ENCODE results near the gene BACH2. TPM values are rescaled to one million over a fixed set of nuclear protein-coding genes. Genes with fewer than 3 reads are reported as not detected.

Gene BACH2
- total RNA-seq, 1 donor from 2014 or later = 88.8 TPM

GRCh38 chr6:90268178-90268577 lies 28.5 kb downstream of the BACH2 start:
- DNase-seq (ENCODE audit: low spot score) = no peak
- Mint-ChIP-seq H3K27ac (peak overlapping the region; percentile 73), H3K9me3 (peaks cover 11% of the 10 kb centered on the region), H3K4me3 (ENCODE audit: low read depth) (peak overlapping the region; percentile 43), H3K27me3 (ENCODE audit: low read depth) (no peaks in the 10 kb centered on the region), H3K4me1 (ENCODE audit: low read depth) (peaks cover 84% of the 10 kb centered on the region), H3K36me3 (ENCODE audit: low read depth) (peaks cover 87% of the 10 kb centered on the region)
- intact Hi-C loops (cut with micrococcal nuclease) = loop anchor here (2.0 kb wide), 1 partner anchor 17 kb away; no protein-coding TSS in a partner anchor

- no peak for DNase-seq (ENCODE audit: low spot score)
- intact Hi-C loops (cut with micrococcal nuclease) = no loop called here
- H3K27me3 Mint-ChIP-seq (ENCODE audit: low read depth) = no peaks in the 10 kb centered on the region
- H3K36me3 Mint-ChIP-seq (ENCODE audit: low read depth) = peaks cover 90% of the 10 kb centered on the region
- H3K4me3 Mint-ChIP-seq (ENCODE audit: low read depth) = peak overlapping the region; percentile 27
- H3K9me3 Mint-ChIP-seq = peaks cover 11% of the 10 kb centered on the region
- H3K4me1 Mint-ChIP-seq (ENCODE audit: low read depth) = peaks cover 82% of the 10 kb centered on the region
- peak overlapping the region; percentile 71 for H3K27ac Mint-ChIP-seq
Measured at GRCh38 chr6:90266905-90267621, 29.6 kb downstream of the BACH2 start.

GRCh38 chr6:90264561-90264960 lies 32.1 kb downstream of the BACH2 start:
- H3K36me3 Mint-ChIP-seq (ENCODE audit: low read depth) = peaks cover 93% of the 10 kb centered on the region
- H3K4me3 Mint-ChIP-seq (ENCODE audit: low read depth) = no peak overlapping the region
- peak overlapping the region; percentile 42 for H3K27ac Mint-ChIP-seq
- H3K4me1 Mint-ChIP-seq (ENCODE audit: low read depth) = peaks cover 79% of the 10 kb centered on the region
- intact Hi-C loops (cut with micrococcal nuclease) = no loop called here
- DNase-seq (ENCODE audit: low spot score) = no peak
- H3K9me3 Mint-ChIP-seq = peaks cover 6% of the 10 kb centered on the region
- no peaks in the 10 kb centered on the region for H3K27me3 Mint-ChIP-seq (ENCODE audit: low read depth)

- no peak for DNase-seq (ENCODE audit: low spot score)
- H3K4me1 Mint-ChIP-seq (ENCODE audit: low read depth) = peaks cover 75% of the 10 kb centered on the region
- intact Hi-C loops (cut with micrococcal nuclease) = no loop called here
- no peak overlapping the region for H3K4me3 Mint-ChIP-seq (ENCODE audit: low read depth)
- no peaks in the 10 kb centered on the region for H3K27me3 Mint-ChIP-seq (ENCODE audit: low read depth)
- H3K27ac Mint-ChIP-seq = no peak overlapping the region
- H3K36me3 Mint-ChIP-seq (ENCODE audit: low read depth) = peaks cover 94% of the 10 kb centered on the region
- H3K9me3 Mint-ChIP-seq = peaks cover 11% of the 10 kb centered on the region
Measured at GRCh38 chr6:90263633-90264032, 33.0 kb downstream of the BACH2 start.

GRCh38 chr6:90261801-90262200 lies 34.8 kb downstream of the BACH2 start:
- H3K4me1 Mint-ChIP-seq (ENCODE audit: low read depth) = peaks cover 73% of the 10 kb centered on the region
- no peak overlapping the region for H3K27ac Mint-ChIP-seq
- no peaks in the 10 kb centered on the region for H3K27me3 Mint-ChIP-seq (ENCODE audit: low read depth)
- DNase-seq (ENCODE audit: low spot score) = no peak
- peaks cover 92% of the 10 kb centered on the region for H3K36me3 Mint-ChIP-seq (ENCODE audit: low read depth)
- peaks cover 18% of the 10 kb centered on the region for H3K9me3 Mint-ChIP-seq
- no peak overlapping the region for H3K4me3 Mint-ChIP-seq (ENCODE audit: low read depth)
- intact Hi-C loops (cut with micrococcal nuclease) = no loop called here

- Mint-ChIP-seq H3K27ac (peak overlapping the region; percentile 90), H3K9me3 (peaks cover 35% of the 10 kb centered on the region), H3K4me1 (ENCODE audit: low read depth) (peaks cover 68% of the 10 kb centered on the region), H3K36me3 (ENCODE audit: low read depth) (peaks cover 89% of the 10 kb centered on the region), H3K4me3 (ENCODE audit: low read depth) (no peak overlapping the region), H3K27me3 (ENCODE audit: low read depth) (no peaks in the 10 kb centered on the region)
- intact Hi-C loops (cut with micrococcal nuclease) = loop anchor here (1.0 to 2.0 kb wide), 6 partner anchors 8 to 177 kb away; no protein-coding TSS in a partner anchor
- no peak for DNase-seq (ENCODE audit: low spot score)
Measured at GRCh38 chr6:90257486-90257738, 39.2 kb downstream of the BACH2 start.

GRCh38 chr6:90256698-90257485 lies 39.8 kb downstream of the BACH2 start:
- peaks cover 89% of the 10 kb centered on the region for H3K36me3 Mint-ChIP-seq (ENCODE audit: low read depth)
- peak overlapping the region; percentile 90 for H3K27ac Mint-ChIP-seq
- peaks cover 35% of the 10 kb centered on the region for H3K9me3 Mint-ChIP-seq
- intact Hi-C loops (cut with micrococcal nuclease) = loop anchor here (1.0 to 2.0 kb wide), 6 partner anchors 8 to 176 kb away; no protein-coding TSS in a partner anchor
- H3K4me1 Mint-ChIP-seq (ENCODE audit: low read depth) = peaks cover 69% of the 10 kb centered on the region
- no peak overlapping the region for H3K4me3 Mint-ChIP-seq (ENCODE audit: low read depth)
- DNase-seq (ENCODE audit: low spot score) = no peak
- H3K27me3 Mint-ChIP-seq (ENCODE audit: low read depth) = no peaks in the 10 kb centered on the region

- Mint-ChIP-seq H3K4me3 (ENCODE audit: low read depth) (no peak overlapping the region), H3K4me1 (ENCODE audit: low read depth) (peaks cover 75% of the 10 kb centered on the region), H3K27me3 (ENCODE audit: low read depth) (no peaks in the 10 kb centered on the region), H3K36me3 (ENCODE audit: low read depth) (peaks cover 76% of the 10 kb centered on the region), H3K27ac (peak overlapping the region; percentile 46), H3K9me3 (peaks cover 24% of the 10 kb centered on the region)
- intact Hi-C loops (cut with micrococcal nuclease) = no loop called here
- no peak for DNase-seq (ENCODE audit: low spot score)
Measured at GRCh38 chr6:90253631-90254030, 43.0 kb downstream of the BACH2 start.

GRCh38 chr6:90251295-90251992 lies 45.2 kb downstream of the BACH2 start:
- peaks cover 83% of the 10 kb centered on the region for H3K36me3 Mint-ChIP-seq (ENCODE audit: low read depth)
- H3K27me3 Mint-ChIP-seq (ENCODE audit: low read depth) = no peaks in the 10 kb centered on the region
- no peak for DNase-seq (ENCODE audit: low spot score)
- H3K27ac Mint-ChIP-seq = peak overlapping the region; percentile 83
- peaks cover 71% of the 10 kb centered on the region for H3K4me1 Mint-ChIP-seq (ENCODE audit: low read depth)
- intact Hi-C loops (cut with micrococcal nuclease) = loop anchor here (1.0 kb wide), 1 partner anchor 102 kb away; no protein-coding TSS in a partner anchor
- peaks cover 16% of the 10 kb centered on the region for H3K9me3 Mint-ChIP-seq
- H3K4me3 Mint-ChIP-seq (ENCODE audit: low read depth) = peak overlapping the region; percentile 48

GRCh38 chr6:90250405-90250804 lies 46.2 kb downstream of the BACH2 start:
- Mint-ChIP-seq H3K27me3 (ENCODE audit: low read depth) (no peaks in the 10 kb centered on the region), H3K36me3 (ENCODE audit: low read depth) (peaks cover 83% of the 10 kb centered on the region), H3K4me1 (ENCODE audit: low read depth) (peaks cover 65% of the 10 kb centered on the region), H3K9me3 (peaks cover 8% of the 10 kb centered on the region), H3K4me3 (ENCODE audit: low read depth) (no peak overlapping the region), H3K27ac (peak overlapping the region; percentile 94)
- intact Hi-C loops (cut with micrococcal nuclease) = no loop called here
- DNase-seq (ENCODE audit: low spot score) = no peak

- Mint-ChIP-seq H3K36me3 (ENCODE audit: low read depth) (peaks cover 82% of the 10 kb centered on the region), H3K27ac (peak overlapping the region; percentile 94), H3K9me3 (no peaks in the 10 kb centered on the region), H3K4me1 (ENCODE audit: low read depth) (peaks cover 55% of the 10 kb centered on the region), H3K4me3 (ENCODE audit: low read depth) (peak overlapping the region; percentile 50), H3K27me3 (ENCODE audit: low read depth) (no peaks in the 10 kb centered on the region)
- intact Hi-C loops (cut with micrococcal nuclease) = loop anchor here (1.0 to 2.0 kb wide), 9 partner anchors 8 to 168 kb away; no protein-coding TSS in a partner anchor
- DNase-seq (ENCODE audit: low spot score) = no peak
Measured at GRCh38 chr6:90249458-90249857, 47.2 kb downstream of the BACH2 start.

- intact Hi-C loops (cut with micrococcal nuclease) = loop anchor here (1.0 to 2.0 kb wide), 9 partner anchors 8 to 168 kb away; no protein-coding TSS in a partner anchor
- Mint-ChIP-seq H3K36me3 (ENCODE audit: low read depth) (peaks cover 83% of the 10 kb centered on the region), H3K4me3 (ENCODE audit: low read depth) (peak overlapping the region; percentile 53), H3K27me3 (ENCODE audit: low read depth) (no peaks in the 10 kb centered on the region), H3K9me3 (no peaks in the 10 kb centered on the region), H3K4me1 (ENCODE audit: low read depth) (peaks cover 53% of the 10 kb centered on the region), H3K27ac (peak overlapping the region; percentile 94)
- no peak for DNase-seq (ENCODE audit: low spot score)
Measured at GRCh38 chr6:90249034-90249433, 47.6 kb downstream of the BACH2 start.

Data from activated T-helper 2 cell treated with anti-CD3 and anti-CD28 coated beads, Interferon-gamma antibody, Interleukin-2, Interleukin-4, amounts not matched to agents 10 μg/mL and 5 μg/mL and 100 μg/mL, durations not matched to agents 14 hours and 24 hours and 36 hours (primary cell).